HCT116 (cell line): ENCODE data around the gene FSTL4. TPM values are rescaled to one million over a fixed set of nuclear protein-coding genes. Genes with fewer than 3 reads are reported as not detected.

ENCODE experiments used
- ATAC-seq: fragments of 200-7000 bp; cut with Tn5 transposase; 2 replicates; pipeline ENCODE4 v1.9.1; 2020; ENCODE audit warnings: mild to moderate bottlenecking, moderate library complexity
- BruUV-seq: library from RNA; stranded (reverse); fragments of 400-500 nt; replicated peaks from 2 replicates; lab custom pipeline; 2021; lab: Mats Ljungman, UMichigan
- CTCF ChIA-PET: fragments of 300-600 bp; sonication (Branson Sonifier 250); formaldehyde crosslinking; loops from one replicate; lab custom pipeline; 2021; ENCODE audit warnings: antibody characterized with exemption; lab: Charles Lee
- POLR2A ChIA-PET: fragments of 300-600, 350-600 bp; sonication (Branson Sonifier 250); formaldehyde crosslinking; loops from one replicate; lab custom pipeline; 2021; ENCODE audit warnings: antibody characterized with exemption; lab: Charles Lee
- RAD21 ChIA-PET, 2 experiments: fragments of 300-600 bp; sonication (Branson Sonifier 250); formaldehyde crosslinking; loops; one replicate each; lab custom pipeline; 2023; ENCODE audit warnings: low total read pairs in 2 of 2; ENCODE audit not compliant: uncharacterized antibody in 2 of 2, unreplicated experiment in 2 of 2, low non-redundant PET in 1 of 2; lab: Charles Lee
- DNase-seq: peaks from one replicate; pipeline ENCODE4 v3.0.0-alpha.2; 2010; ENCODE audit warnings: low read depth, low spot score
- H2AFZ ChIP-seq: fragments of 200-600 bp; shearing (Covaris generic), sonication (generic); 2 replicates; pipeline ENCODE4 v1.6.1; 2017; ENCODE audit warnings: low read depth, mixed run types, mixed read lengths, antibody characterized with exemption, low read length; ENCODE audit not compliant: poor library complexity, severe bottlenecking
- H3K27ac ChIP-seq: 2 replicates; pipeline ENCODE4 v1.5.1; 2012; ENCODE audit warnings: low read depth, low read length
- H3K27me3 ChIP-seq: fragments of 200-600 bp; sonication (generic); 2 replicates; pipeline ENCODE4 v1.6.1; 2016; ENCODE audit warnings: mixed run types, low read length, mixed read lengths; ENCODE audit not compliant: insufficient read depth
- H3K36me3 ChIP-seq, 2 experiments: fragments of 200-500 bp in 1 of 2; fragments of 200-600 bp in 1 of 2; sonication (Bioruptor generic) in 1 of 2; sonication (generic) in 1 of 2; 2 replicates each; pipeline versions ENCODE4 v1.5.1 to v1.6.1; 2014 to 2016; ENCODE audit warnings: low read length in 2 of 2, inconsistent platforms in 1 of 2, mixed read lengths in 1 of 2, mixed run types in 1 of 2; ENCODE audit not compliant: insufficient read depth in 2 of 2, control insufficient read depth in 1 of 2
- H3K4me1 ChIP-seq, 2 experiments: fragments of 200-600 bp in 1 of 2; sonication (generic) in 1 of 2; 2 replicates each; pipeline versions ENCODE4 v1.5.1 to v1.6.1; 2012 to 2017; ENCODE audit warnings: low read length in 2 of 2, inconsistent platforms in 1 of 2, mild to moderate bottlenecking in 1 of 2, mixed read lengths in 1 of 2, mixed run types in 1 of 2, moderate library complexity in 1 of 2; ENCODE audit not compliant: insufficient read depth in 2 of 2, control insufficient read depth in 1 of 2
- H3K4me2 ChIP-seq: fragments of 200-600 bp; sonication (generic); 2 replicates; pipeline ENCODE4 v1.6.1; 2017; ENCODE audit warnings: mixed run types, low read length, mixed read lengths
- H3K4me3 ChIP-seq, 2 experiments: fragments of 200-600 bp in 1 of 2; sonication (generic) in 1 of 2; replicated peaks in 1 of 2; 2 replicates each; pipeline ENCODE4 v1.5.1; 2011 to 2016; ENCODE audit warnings: low read length in 2 of 2, control low read depth in 1 of 2, low read depth in 1 of 2, mild to moderate bottlenecking in 1 of 2, mixed read lengths in 1 of 2, mixed run types in 1 of 2
- H3K79me2 ChIP-seq: fragments of 200-600 bp; sonication (generic); 2 replicates; pipeline ENCODE4 v1.6.1; 2017; ENCODE audit warnings: mild to moderate bottlenecking, mixed run types, low read length, moderate library complexity, mixed read lengths; ENCODE audit not compliant: insufficient read depth
- H3K9ac ChIP-seq: fragments of 200-600 bp; sonication (generic); 2 replicates; pipeline ENCODE4 v1.6.1; 2016; ENCODE audit warnings: low read length, mixed read lengths
- H3K9me2 ChIP-seq: fragments of 200-600 bp; sonication (generic), shearing (Covaris generic); 2 replicates; pipeline ENCODE4 v1.6.1; 2017; ENCODE audit warnings: mixed run types, mild to moderate bottlenecking, moderate library complexity; ENCODE audit not compliant: insufficient read depth
- H3K9me3 ChIP-seq, 2 experiments: fragments of 200-500 bp in 1 of 2; fragments of 200-600 bp in 1 of 2; sonication (Bioruptor generic) in 1 of 2; sonication (generic) in 1 of 2; 2 replicates each; pipeline ENCODE4 v1.6.1; 2014 to 2017; ENCODE audit warnings: low read length in 2 of 2, mixed read lengths in 2 of 2, inconsistent platforms in 1 of 2, low read depth in 1 of 2, mild to moderate bottlenecking in 1 of 2, mixed run types in 1 of 2, moderate library complexity in 1 of 2; ENCODE audit not compliant: control insufficient read depth in 1 of 2, insufficient read depth in 1 of 2
- H4K20me1 ChIP-seq: fragments of 200-600 bp; sonication (generic), shearing (Covaris generic); 2 replicates; pipeline ENCODE4 v1.6.1; 2017; ENCODE audit warnings: mixed run types, mild to moderate bottlenecking, moderate library complexity; ENCODE audit not compliant: insufficient read depth
- CBX3 ChIP-seq: IDR thresholded peaks from 2 replicates; pipeline ENCODE4 v1.6.1; 2012; ENCODE audit warnings: low read depth
- EZH2 ChIP-seq: fragments of 200-600 bp; sonication (generic); IDR thresholded peaks from 2 replicates; pipeline ENCODE4 v1.6.1; 2017; ENCODE audit warnings: antibody characterized with exemption, mixed run types
- EZH2phosphoT487 ChIP-seq: fragments of 200-600 bp; IDR thresholded peaks from 2 replicates; pipeline ENCODE4 v1.6.1; 2018; ENCODE audit warnings: antibody characterized with exemption, borderline replicate concordance
- FOSL1 ChIP-seq: IDR thresholded peaks from 2 replicates; pipeline ENCODE4 v1.6.1; 2012; ENCODE audit warnings: low read depth
- JUND ChIP-seq: IDR thresholded peaks from 2 replicates; pipeline ENCODE4 v1.6.1; 2012
- POLR2A ChIP-seq: IDR thresholded peaks from 2 replicates; pipeline ENCODE4 v1.7.0; 2011; ENCODE audit warnings: borderline replicate concordance; ENCODE audit not compliant: insufficient read depth, insufficient read length; ENCODE audit errors: extremely low read depth
- POLR2AphosphoS5 ChIP-seq: IDR thresholded peaks from 2 replicates; pipeline ENCODE4 v1.6.1; 2011; ENCODE audit warnings: mild to moderate bottlenecking, low read depth, low read length, moderate library complexity
- SRF ChIP-seq: IDR thresholded peaks from 2 replicates; pipeline ENCODE4 v1.6.1; 2012; ENCODE audit warnings: low read depth
- ZFX ChIP-seq: fragments of 450-650 bp; IDR thresholded peaks from 2 replicates; pipeline ENCODE4 v1.6.1; 2017
- ZNF274 ChIP-seq: fragments of 200-500 bp; sonication (Bioruptor generic); IDR thresholded peaks from 2 replicates; pipeline ENCODE4 v1.6.1; 2014; ENCODE audit warnings: mild to moderate bottlenecking, low read depth, low read length, inconsistent platforms
- intact Hi-C: fragments of 100-400 bp; cut with micrococcal nuclease; formaldehyde crosslinking; loops from 2 replicates; pipeline ENCODE4 v1.10.0; 2022
- total RNA-seq: library from RNA; stranded (reverse); gene quantifications from one replicate; pipeline ENCODE4 v1.2.1, GENCODE V29; 2021; ENCODE audit not compliant: unreplicated experiment
- TF ChIP-seq, protein P1 (sequence below): IDR thresholded peaks from 2 replicates; pipeline ENCODE4 v1.6.1; 2011; ENCODE audit warnings: mild to moderate bottlenecking, low read length, moderate library complexity; ENCODE audit not compliant: insufficient replicate concordance; ENCODE audit errors: extremely low read depth
- TF ChIP-seq, protein P2 (sequence below): IDR thresholded peaks from 2 replicates; pipeline ENCODE4 v1.6.1; 2012
- TF ChIP-seq, protein P3 (sequence below): IDR thresholded peaks from 2 replicates; pipeline ENCODE4 v1.6.1; 2012; ENCODE audit warnings: low read depth
- TF ChIP-seq, protein P4 (sequence below), 3 experiments: fragments of 200-600 bp in 1 of 3; sonication (generic) in 1 of 3; IDR thresholded peaks in 2 of 3; conservative IDR thresholded peaks in 1 of 3; 2 replicates each; pipeline ENCODE4 v1.5.1; 2012 to 2017; ENCODE audit warnings: low read depth in 2 of 3, low read length in 2 of 3, antibody characterized with exemption in 1 of 3, borderline replicate concordance in 1 of 3, control low read depth in 1 of 3, mild to moderate bottlenecking in 1 of 3, mixed read lengths in 1 of 3, mixed run types in 1 of 3, moderate library complexity in 1 of 3; ENCODE audit not compliant: insufficient read depth in 1 of 3

FSTL4 gene
- total RNA-seq, 1 experiment from 2014 or later: 0.37 TPM

DNA sequence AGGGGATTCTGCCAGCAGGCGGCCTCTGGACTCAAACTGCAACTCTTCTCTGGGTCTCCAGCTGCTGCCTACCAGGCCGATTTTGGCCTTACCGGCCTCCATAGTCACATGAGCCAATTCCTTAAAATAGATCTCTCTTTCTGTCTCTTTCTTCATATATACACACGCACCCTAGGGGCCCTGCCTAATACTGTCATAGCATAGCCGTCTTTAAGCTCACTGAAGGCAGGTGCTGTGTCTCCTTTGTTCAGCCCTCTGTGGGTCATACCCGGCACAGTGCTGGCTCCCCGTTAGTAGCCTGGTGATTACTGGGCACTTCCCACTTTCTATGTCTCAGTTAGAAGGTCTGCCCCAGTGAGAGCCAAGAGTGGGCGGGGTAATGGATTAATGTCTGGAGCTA is 419.6 kb downstream of the FSTL4 start:
- Histone ChIP-seq H2AFZ (no peak overlapping the region), H3K27ac (no peak overlapping the region), H3K36me3 (no peaks in the 10 kb centered on the region), H3K79me2 (no peaks in the 10 kb centered on the region), H3K4me3 (no peak overlapping the region), H3K27me3 (no peaks in the 10 kb centered on the region), H4K20me1 (no peaks in the 10 kb centered on the region), H3K4me2 (no peak overlapping the region), H3K9me2 (no peaks in the 10 kb centered on the region), H3K9me3 (no peaks in the 10 kb centered on the region)
- ChIA-PET POLR2A (no interaction called here), RAD21 (no interaction called here)
- no peak for ATAC-seq
- DNase-seq: no peak
- no peak for TF ChIP-seq EZH2
- TF ChIP-seq, all 23 proteins: peak for 0
- CTCF ChIA-PET: no interaction called here
- Histone ChIP-seq H3K9ac (no peak overlapping the region), H3K4me1 (no peaks in the 10 kb centered on the region)
- no TSS peak for BruUV-seq
- intact Hi-C loops: no loop called here

DNA sequence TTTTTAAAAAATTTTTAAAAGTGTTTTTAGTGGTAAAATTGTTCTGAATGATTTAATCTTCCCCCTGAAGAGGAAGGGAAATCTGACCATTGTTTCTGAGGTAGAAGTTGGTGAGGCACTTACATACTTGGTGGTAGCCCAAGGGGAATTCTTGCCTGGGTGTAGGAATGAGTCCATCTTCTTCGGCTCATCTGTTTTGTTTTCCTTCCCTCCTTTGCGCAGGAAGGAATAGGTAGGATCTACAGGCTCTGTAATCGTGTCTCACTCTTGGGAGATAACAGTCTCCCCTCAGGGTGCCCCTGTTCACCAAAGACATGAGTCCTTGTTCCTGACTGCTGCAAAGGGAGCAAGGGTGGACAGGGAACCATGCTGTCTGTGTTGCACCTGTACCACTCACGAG is 422.5 kb downstream of the FSTL4 start:
- no peaks in the 10 kb centered on the region for H3K9me2 ChIP-seq
- RAD21 ChIA-PET: no interaction called here
- H4K20me1 ChIP-seq: no peaks in the 10 kb centered on the region
- no TSS peak for BruUV-seq
- no peaks in the 10 kb centered on the region for H3K9me3 ChIP-seq
- intact Hi-C loops: no loop called here
- no peaks in the 10 kb centered on the region for H3K27me3 ChIP-seq
- DNase-seq (no peak), ATAC-seq (no peak)
- H2AFZ ChIP-seq: no peak overlapping the region
- H3K9ac ChIP-seq: no peak overlapping the region
- no peak overlapping the region for H3K4me3 ChIP-seq
- POLR2A ChIA-PET: no interaction called here
- H3K27ac ChIP-seq: no peak overlapping the region
- CTCF ChIA-PET: no interaction called here
- H3K4me1 ChIP-seq: no peaks in the 10 kb centered on the region
- no peak overlapping the region for H3K4me2 ChIP-seq
- H3K36me3 ChIP-seq: no peaks in the 10 kb centered on the region
- no peaks in the 10 kb centered on the region for H3K79me2 ChIP-seq
- no peak for TF ChIP-seq EZH2
- no peak for TF ChIP-seq POLR2A
- TF ChIP-seq ZFX: no peak
- TF ChIP-seq POLR2AphosphoS5: no peak
- TF ChIP-seq JUND: no peak
- TF ChIP-seq, protein P1, sequence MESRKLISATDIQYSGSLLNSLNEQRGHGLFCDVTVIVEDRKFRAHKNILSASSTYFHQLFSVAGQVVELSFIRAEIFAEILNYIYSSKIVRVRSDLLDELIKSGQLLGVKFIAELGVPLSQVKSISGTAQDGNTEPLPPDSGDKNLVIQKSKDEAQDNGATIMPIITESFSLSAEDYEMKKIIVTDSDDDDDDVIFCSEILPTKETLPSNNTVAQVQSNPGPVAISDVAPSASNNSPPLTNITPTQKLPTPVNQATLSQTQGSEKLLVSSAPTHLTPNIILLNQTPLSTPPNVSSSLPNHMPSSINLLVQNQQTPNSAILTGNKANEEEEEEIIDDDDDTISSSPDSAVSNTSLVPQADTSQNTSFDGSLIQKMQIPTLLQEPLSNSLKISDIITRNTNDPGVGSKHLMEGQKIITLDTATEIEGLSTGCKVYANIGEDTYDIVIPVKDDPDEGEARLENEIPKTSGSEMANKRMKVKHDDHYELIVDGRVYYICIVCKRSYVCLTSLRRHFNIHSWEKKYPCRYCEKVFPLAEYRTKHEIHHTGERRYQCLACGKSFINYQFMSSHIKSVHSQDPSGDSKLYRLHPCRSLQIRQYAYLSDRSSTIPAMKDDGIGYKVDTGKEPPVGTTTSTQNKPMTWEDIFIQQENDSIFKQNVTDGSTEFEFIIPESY: no peak
- TF ChIP-seq, protein P2, sequence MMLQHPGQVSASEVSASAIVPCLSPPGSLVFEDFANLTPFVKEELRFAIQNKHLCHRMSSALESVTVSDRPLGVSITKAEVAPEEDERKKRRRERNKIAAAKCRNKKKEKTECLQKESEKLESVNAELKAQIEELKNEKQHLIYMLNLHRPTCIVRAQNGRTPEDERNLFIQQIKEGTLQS: no peak
- no peak for TF ChIP-seq CBX3
- TF ChIP-seq FOSL1: no peak
- TF ChIP-seq ZNF274: no peak
- TF ChIP-seq, protein P3, sequence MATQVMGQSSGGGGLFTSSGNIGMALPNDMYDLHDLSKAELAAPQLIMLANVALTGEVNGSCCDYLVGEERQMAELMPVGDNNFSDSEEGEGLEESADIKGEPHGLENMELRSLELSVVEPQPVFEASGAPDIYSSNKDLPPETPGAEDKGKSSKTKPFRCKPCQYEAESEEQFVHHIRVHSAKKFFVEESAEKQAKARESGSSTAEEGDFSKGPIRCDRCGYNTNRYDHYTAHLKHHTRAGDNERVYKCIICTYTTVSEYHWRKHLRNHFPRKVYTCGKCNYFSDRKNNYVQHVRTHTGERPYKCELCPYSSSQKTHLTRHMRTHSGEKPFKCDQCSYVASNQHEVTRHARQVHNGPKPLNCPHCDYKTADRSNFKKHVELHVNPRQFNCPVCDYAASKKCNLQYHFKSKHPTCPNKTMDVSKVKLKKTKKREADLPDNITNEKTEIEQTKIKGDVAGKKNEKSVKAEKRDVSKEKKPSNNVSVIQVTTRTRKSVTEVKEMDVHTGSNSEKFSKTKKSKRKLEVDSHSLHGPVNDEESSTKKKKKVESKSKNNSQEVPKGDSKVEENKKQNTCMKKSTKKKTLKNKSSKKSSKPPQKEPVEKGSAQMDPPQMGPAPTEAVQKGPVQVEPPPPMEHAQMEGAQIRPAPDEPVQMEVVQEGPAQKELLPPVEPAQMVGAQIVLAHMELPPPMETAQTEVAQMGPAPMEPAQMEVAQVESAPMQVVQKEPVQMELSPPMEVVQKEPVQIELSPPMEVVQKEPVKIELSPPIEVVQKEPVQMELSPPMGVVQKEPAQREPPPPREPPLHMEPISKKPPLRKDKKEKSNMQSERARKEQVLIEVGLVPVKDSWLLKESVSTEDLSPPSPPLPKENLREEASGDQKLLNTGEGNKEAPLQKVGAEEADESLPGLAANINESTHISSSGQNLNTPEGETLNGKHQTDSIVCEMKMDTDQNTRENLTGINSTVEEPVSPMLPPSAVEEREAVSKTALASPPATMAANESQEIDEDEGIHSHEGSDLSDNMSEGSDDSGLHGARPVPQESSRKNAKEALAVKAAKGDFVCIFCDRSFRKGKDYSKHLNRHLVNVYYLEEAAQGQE: no peak
- no peak for TF ChIP-seq SRF
- TF ChIP-seq, protein P4, sequence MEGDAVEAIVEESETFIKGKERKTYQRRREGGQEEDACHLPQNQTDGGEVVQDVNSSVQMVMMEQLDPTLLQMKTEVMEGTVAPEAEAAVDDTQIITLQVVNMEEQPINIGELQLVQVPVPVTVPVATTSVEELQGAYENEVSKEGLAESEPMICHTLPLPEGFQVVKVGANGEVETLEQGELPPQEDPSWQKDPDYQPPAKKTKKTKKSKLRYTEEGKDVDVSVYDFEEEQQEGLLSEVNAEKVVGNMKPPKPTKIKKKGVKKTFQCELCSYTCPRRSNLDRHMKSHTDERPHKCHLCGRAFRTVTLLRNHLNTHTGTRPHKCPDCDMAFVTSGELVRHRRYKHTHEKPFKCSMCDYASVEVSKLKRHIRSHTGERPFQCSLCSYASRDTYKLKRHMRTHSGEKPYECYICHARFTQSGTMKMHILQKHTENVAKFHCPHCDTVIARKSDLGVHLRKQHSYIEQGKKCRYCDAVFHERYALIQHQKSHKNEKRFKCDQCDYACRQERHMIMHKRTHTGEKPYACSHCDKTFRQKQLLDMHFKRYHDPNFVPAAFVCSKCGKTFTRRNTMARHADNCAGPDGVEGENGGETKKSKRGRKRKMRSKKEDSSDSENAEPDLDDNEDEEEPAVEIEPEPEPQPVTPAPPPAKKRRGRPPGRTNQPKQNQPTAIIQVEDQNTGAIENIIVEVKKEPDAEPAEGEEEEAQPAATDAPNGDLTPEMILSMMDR (IDR thresholded peaks at IDR 0.05 in 2 of 3, conservative IDR thresholded peaks at IDR 0.05 in 1 of 3; ENCODE audit: borderline replicate concordance in 1 of 3, insufficient read depth in 1 of 3, low read depth in 2 of 3, low read length in 2 of 3): no peak
- no peak for TF ChIP-seq EZH2phosphoT487
